GM12878 (cell line): Measurements from ENCODE around the gene DHX34. TPM values are rescaled to one million over a fixed set of nuclear protein-coding genes. Genes with fewer than 3 reads are reported as not detected.

Experiments
- ATAC-seq: fragments of 200-7000 bp; cut with Tn5 transposase; 3 replicates; pipeline ENCODE4 v1.9.1; 2020; ENCODE audit warnings: mild to moderate bottlenecking, moderate library complexity
- BruUV-seq: library from RNA; stranded (reverse); fragments of 400-500 nt; replicated peaks from 2 replicates; lab custom pipeline; 2021; lab: Mats Ljungman, UMichigan
- CTCF ChIA-PET: fragments of 300-600 bp; sonication (Branson Sonifier 250); formaldehyde crosslinking; extraction: SDS; loops from one replicate; lab custom pipeline; 2021; ENCODE audit warnings: inconsistent platforms; lab: Yijun Ruan, JAX
- POLR2A ChIA-PET: fragments of 350-600 bp; formaldehyde crosslinking; extraction: SDS; loops from one replicate; lab custom pipeline; 2021; ENCODE audit warnings: inconsistent platforms; lab: Charles Lee
- RAD21 ChIA-PET: fragments of 300-600 bp; sonication (Branson Sonifier 250); formaldehyde crosslinking; loops from one replicate; lab custom pipeline; 2023; ENCODE audit warnings: antibody characterized with exemption; ENCODE audit not compliant: unreplicated experiment; lab: Charles Lee
- SMC1A ChIA-PET: fragments of 300-600 bp; sonication (Branson Sonifier 250); formaldehyde crosslinking; loops from one replicate; lab custom pipeline; 2023; ENCODE audit not compliant: unreplicated experiment, uncharacterized antibody; lab: Charles Lee
- DNase-seq: peaks from one replicate; pipeline ENCODE4 v3.0.0-alpha.2; 2011; ENCODE audit warnings: low read depth, low spot score
- FAIRE-seq: peaks from 3 replicates; lab custom pipeline; 2011; peaks lifted over from hg19 to GRCh38; lab: Jason Lieb, UNC
- H2AFZ ChIP-seq: 2 replicates; pipeline ENCODE4 v1.6.0; 2011; ENCODE audit warnings: low read depth, low read length, control low read depth; ENCODE audit not compliant: control insufficient read depth
- H3K27ac ChIP-seq: 2 replicates; pipeline ENCODE4 v1.5.1; 2011; ENCODE audit warnings: control low read depth; ENCODE audit not compliant: control insufficient read depth, insufficient read depth
- H3K27me3 ChIP-seq, 2 experiments: replicated peaks in 1 of 2; 2 replicates each; pipeline versions ENCODE4 v1.6.0 to v1.6.1; 2011; ENCODE audit warnings: low read length in 1 of 2; ENCODE audit not compliant: control insufficient read depth in 2 of 2, insufficient read depth in 2 of 2
- H3K36me3 ChIP-seq, 2 experiments: 2 replicates each; pipeline ENCODE4 v1.5.1; 2011; ENCODE audit warnings: low read length in 1 of 2; ENCODE audit not compliant: control insufficient read depth in 2 of 2, insufficient read depth in 2 of 2
- H3K4me1 ChIP-seq: 2 replicates; pipeline ENCODE4 v1.6.1; 2011; ENCODE audit warnings: mild to moderate bottlenecking, low read length, moderate library complexity, mixed read lengths; ENCODE audit not compliant: control insufficient read depth, insufficient read depth
- H3K4me2 ChIP-seq: 2 replicates; pipeline ENCODE4 v1.6.0; 2011; ENCODE audit warnings: control low read depth; ENCODE audit not compliant: control insufficient read depth, insufficient read depth
- H3K4me3 ChIP-seq: fragments of 200-600 bp; sonication (generic); 2 replicates; pipeline ENCODE4 v1.5.1; 2016
- H3K79me2 ChIP-seq: 2 replicates; pipeline ENCODE4 v1.6.0; 2011; ENCODE audit warnings: low read length; ENCODE audit not compliant: control insufficient read depth, insufficient read depth
- H3K9ac ChIP-seq: 2 replicates; pipeline ENCODE4 v1.8.0; 2011; ENCODE audit warnings: low read length, control low read depth, mixed read lengths; ENCODE audit not compliant: control insufficient read depth, insufficient read depth
- H3K9me3 ChIP-seq: replicated peaks from 3 replicates; pipeline ENCODE4 v1.5.1; 2011; ENCODE audit warnings: mild to moderate bottlenecking, low read length; ENCODE audit not compliant: control insufficient read depth, insufficient read depth
- H4K20me1 ChIP-seq: 2 replicates; pipeline ENCODE4 v1.6.0; 2011; ENCODE audit not compliant: control insufficient read depth, insufficient read depth
- BACH1 ChIP-seq: fragments of 450-650 bp; IDR thresholded peaks from 2 replicates; pipeline ENCODE4 v1.6.1; 2017; ENCODE audit warnings: mild to moderate bottlenecking, borderline replicate concordance
- FOXM1 ChIP-seq: IDR thresholded peaks from 2 replicates; pipeline ENCODE4 v1.6.1; 2012; ENCODE audit warnings: low read depth, mild to moderate bottlenecking, inconsistent platforms, low read length, moderate library complexity
- IRF4 ChIP-seq: IDR thresholded peaks from 2 replicates; pipeline ENCODE4 v1.6.1; 2011; ENCODE audit warnings: low read depth, low read length
- NFYB ChIP-seq: IDR thresholded peaks from 2 replicates; pipeline ENCODE4 v1.6.1; 2011; ENCODE audit warnings: low read depth, mild to moderate bottlenecking, low read length, improper control_type of control experiment, moderate library complexity; ENCODE audit not compliant: insufficient read depth
- PAX8 ChIP-seq: fragments of 450-650 bp; IDR thresholded peaks from 2 replicates; pipeline ENCODE4 v1.6.1; 2017; ENCODE audit warnings: mild to moderate bottlenecking, moderate library complexity
- WGBS: methylation state at CpG from one replicate; pipeline ENCODE4 v1.1.6; 2016; ENCODE audit warnings: low lambda C conversion rate; ENCODE audit not compliant: insufficient replicate concordance, insufficient coverage; ENCODE audit errors: missing lambda C conversion rate; 5-methylcytosine and 5-hydroxymethylcytosine counted together
- in situ Hi-C: fragments of 300-500 bp; cut with MboI; formaldehyde crosslinking; loops from 9 replicates; pipeline ENCODE4 v1.14.3; 2018; ENCODE audit warnings: mixed read lengths
- intact Hi-C: fragments of 100-400 bp; cut with micrococcal nuclease; formaldehyde crosslinking; loops from one replicate; pipeline ENCODE4 v1.14.2; 2022; ENCODE audit not compliant: unreplicated experiment
- polyA plus RNA-seq, 11 experiments: library from polyadenylated mRNA; depleted of rRNA in 4 of 11; unstranded in 6 of 11; stranded (reverse) in 5 of 11; fragments of >200 nt; fragmentation: Nextera tagmentation in 4 of 11; fragmentation: Illumina TruSeq in 1 of 11; extraction: Ambion mirVana in 4 of 11; extraction: Trizol in 1 of 11; gene quantifications; 1 replicate in 1 of 11; 2 replicates in 10 of 11; pipeline versions ENCODE4 v1.2.1 to v1.2.3, GENCODE V29; 2011 to 2016; ENCODE audit warnings: inconsistent platforms in 2 of 11, missing spikeins in 2 of 11, low read depth in 1 of 11
- total RNA-seq, 4 experiments: library from RNA; depleted of rRNA in 3 of 4; stranded (reverse); fragments of >200 nt in 3 of 4; fragmentation: Illumina TruSeq in 1 of 4; extraction: Trizol in 1 of 4; gene quantifications; 2 replicates each; pipeline versions ENCODE4 v1.2.1 to v1.2.3, GENCODE V29; 2013 to 2021
- TF ChIP-seq, protein P1 (sequence below): IDR thresholded peaks from 2 replicates; pipeline ENCODE4 v1.6.1; 2011; ENCODE audit warnings: borderline replicate concordance, low read depth, mild to moderate bottlenecking, moderate library complexity, low read length; ENCODE audit not compliant: insufficient read depth, poor library complexity, severe bottlenecking

DHX34 gene
- total and polyA plus RNA-seq, 10 of the 15 experiments (the other 5 are each of a cell fraction or from before 2014, with no cell fraction given) = 0.19 to 16.9 (median 10.5) TPM

DNA sequence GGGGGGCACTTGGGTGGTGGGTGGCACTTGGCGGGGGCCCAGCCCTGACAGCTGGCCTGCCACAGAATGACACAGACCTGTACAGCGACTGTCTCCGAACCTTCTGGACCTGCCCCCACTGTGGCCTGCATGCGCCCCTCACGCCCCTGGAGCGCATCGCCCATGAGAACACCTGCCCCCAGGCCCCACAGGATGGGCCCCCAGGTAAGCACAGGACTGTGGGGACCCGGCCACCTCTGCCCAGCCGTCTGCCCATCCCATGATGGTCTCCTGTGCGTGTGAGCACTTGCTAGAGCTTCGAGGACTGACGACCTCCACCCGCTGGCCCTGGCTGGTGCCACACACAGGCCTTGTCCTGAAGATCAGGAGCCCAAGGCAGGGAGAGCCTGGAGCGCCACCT lies 32.0 kb downstream of the DHX34 start:
- H3K27me3 ChIP-seq = no peaks in the 10 kb centered on the region
- H3K9ac ChIP-seq = no peak overlapping the region
- CTCF ChIA-PET = interaction anchor here (1.1 kb wide), 1 partner anchor 29 kb away, joined by 3 read pairs; no protein-coding TSS in a partner anchor
- POLR2A ChIA-PET = no interaction called here
- H3K4me2 ChIP-seq = no peak overlapping the region
- H2AFZ ChIP-seq = no peak overlapping the region
- no peaks in the 10 kb centered on the region for H3K79me2 ChIP-seq
- in situ Hi-C loops = no loop called here
- H3K36me3 ChIP-seq = peaks cover 5 to 24% of the 10 kb centered on the region in 2 experiments; a peak in 3 of 4 replicates
- TF ChIP-seq FOXM1 (no peak), IRF4 (no peak), NFYB (no peak), BACH1 (no peak), PAX8 (no peak)
- TF ChIP-seq, protein P1, sequence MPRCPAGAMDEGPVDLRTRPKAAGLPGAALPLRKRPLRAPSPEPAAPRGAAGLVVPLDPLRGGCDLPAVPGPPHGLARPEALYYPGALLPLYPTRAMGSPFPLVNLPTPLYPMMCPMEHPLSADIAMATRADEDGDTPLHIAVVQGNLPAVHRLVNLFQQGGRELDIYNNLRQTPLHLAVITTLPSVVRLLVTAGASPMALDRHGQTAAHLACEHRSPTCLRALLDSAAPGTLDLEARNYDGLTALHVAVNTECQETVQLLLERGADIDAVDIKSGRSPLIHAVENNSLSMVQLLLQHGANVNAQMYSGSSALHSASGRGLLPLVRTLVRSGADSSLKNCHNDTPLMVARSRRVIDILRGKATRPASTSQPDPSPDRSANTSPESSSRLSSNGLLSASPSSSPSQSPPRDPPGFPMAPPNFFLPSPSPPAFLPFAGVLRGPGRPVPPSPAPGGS = no peak
- TF ChIP-seq, all 136 proteins: peak for 0
- intact Hi-C loops = no loop called here
- 78% methylated on average over 14 of the region's 14 CpGs for WGBS
- H4K20me1 ChIP-seq = no peaks in the 10 kb centered on the region
- ChIA-PET SMC1A (no interaction called here), RAD21 (no interaction called here)
- FAIRE-seq = no peak
- H3K4me1 ChIP-seq = peaks cover 4% of the 10 kb centered on the region; the same call in 1 of the 2 replicates
- no peak for ATAC-seq
- DNase-seq = no peak
- BruUV-seq = no TSS peak
- no peak overlapping the region for H3K4me3 ChIP-seq
- no peaks in the 10 kb centered on the region for H3K9me3 ChIP-seq
- no peak overlapping the region for H3K27ac ChIP-seq
